ENCODE results near the gene AKAP6.

The AKAP6 gene

DNA sequence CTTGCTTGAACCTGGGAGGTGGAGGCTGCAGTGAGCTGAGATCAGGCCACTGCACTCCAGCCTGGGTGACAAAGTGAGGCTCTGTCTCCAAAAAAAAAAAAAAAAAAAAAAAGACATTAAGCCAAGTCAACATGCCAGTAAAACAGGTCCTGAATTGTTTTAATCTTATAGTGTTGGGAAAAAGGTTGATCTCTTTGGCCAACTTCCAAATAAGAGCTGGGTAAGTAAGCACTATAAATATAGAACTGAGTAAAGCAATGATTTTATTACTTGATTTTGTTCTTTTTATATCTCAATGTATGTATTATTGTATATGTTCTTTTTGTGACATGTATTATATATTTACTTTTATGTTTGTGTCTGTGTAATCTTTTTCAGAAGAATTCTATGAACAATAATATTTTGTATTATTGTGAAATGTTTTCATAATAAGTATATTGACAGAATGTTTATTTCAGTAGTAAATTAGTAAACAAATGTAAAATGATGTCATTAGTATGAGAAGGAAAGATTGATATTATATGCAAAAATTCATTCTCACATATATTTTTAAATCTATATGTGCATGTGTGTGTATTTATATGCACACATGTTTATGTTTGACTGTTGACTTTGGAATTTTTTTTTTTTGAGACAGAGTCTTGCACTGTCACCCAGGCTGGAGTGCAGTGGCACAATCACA lies 9.6 kb upstream of the AKAP6 start:
- TF ChIP-seq, protein P1, sequence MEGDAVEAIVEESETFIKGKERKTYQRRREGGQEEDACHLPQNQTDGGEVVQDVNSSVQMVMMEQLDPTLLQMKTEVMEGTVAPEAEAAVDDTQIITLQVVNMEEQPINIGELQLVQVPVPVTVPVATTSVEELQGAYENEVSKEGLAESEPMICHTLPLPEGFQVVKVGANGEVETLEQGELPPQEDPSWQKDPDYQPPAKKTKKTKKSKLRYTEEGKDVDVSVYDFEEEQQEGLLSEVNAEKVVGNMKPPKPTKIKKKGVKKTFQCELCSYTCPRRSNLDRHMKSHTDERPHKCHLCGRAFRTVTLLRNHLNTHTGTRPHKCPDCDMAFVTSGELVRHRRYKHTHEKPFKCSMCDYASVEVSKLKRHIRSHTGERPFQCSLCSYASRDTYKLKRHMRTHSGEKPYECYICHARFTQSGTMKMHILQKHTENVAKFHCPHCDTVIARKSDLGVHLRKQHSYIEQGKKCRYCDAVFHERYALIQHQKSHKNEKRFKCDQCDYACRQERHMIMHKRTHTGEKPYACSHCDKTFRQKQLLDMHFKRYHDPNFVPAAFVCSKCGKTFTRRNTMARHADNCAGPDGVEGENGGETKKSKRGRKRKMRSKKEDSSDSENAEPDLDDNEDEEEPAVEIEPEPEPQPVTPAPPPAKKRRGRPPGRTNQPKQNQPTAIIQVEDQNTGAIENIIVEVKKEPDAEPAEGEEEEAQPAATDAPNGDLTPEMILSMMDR (IDR thresholded peaks at IDR 0.05), result no peak

DNA sequence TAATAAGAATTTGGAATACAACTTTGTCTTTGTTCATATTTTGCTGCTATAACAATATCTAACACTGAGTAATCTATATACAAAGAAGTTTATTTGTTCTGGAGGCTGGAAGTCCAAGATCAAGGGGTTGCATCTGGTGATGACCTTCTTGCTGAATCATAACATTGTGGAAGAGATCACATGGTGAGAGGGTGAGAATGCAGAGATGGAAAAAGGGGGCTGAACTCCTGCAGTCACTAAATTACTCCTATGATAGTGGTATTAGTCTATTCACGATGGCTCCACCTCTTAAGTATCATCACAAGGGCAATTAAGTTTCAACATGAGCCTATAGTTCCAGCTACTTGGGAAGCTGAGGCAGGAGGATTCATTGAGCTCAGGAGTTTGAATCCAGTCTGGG lies 4.5 kb upstream of the AKAP6 start:
- TF ChIP-seq, protein P1 (IDR thresholded peaks at IDR 0.05), result no peak

DNA sequence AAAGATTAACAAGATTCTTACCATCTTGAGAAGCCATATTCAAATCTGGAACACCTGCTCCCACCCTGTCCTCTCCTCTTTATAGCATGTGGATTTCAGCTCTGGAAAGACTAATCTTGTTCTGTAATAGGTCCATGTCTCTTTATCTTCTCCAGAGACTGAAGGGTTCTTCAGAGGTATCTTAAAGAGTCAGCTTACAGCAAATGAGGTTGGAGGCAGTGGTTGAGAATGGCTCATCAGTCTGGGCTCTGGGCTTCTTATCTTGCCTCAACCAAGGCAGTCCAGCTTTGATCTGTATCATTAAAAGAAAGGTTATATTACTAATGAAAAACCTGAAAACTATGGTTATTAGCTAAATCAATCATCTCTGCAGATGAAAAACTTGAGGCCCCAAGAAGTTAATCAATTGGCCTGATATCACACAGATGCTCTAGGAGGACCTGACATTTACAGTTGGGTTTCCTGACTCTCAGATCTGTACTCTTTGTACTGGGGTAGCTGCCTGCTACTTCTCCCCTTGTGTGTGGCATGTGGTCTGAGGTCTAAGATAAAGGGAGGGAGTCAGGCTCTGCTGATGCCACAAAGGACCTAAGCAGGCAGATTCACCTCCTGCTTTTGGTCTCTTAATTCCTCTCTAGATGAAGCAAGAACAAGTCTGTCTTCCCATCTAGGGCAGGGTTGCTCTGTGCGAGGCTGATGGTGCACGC lies 1.7 kb upstream of the AKAP6 start:
- TF ChIP-seq, protein P1 (IDR thresholded peaks at IDR 0.05), result no peak

DNA sequence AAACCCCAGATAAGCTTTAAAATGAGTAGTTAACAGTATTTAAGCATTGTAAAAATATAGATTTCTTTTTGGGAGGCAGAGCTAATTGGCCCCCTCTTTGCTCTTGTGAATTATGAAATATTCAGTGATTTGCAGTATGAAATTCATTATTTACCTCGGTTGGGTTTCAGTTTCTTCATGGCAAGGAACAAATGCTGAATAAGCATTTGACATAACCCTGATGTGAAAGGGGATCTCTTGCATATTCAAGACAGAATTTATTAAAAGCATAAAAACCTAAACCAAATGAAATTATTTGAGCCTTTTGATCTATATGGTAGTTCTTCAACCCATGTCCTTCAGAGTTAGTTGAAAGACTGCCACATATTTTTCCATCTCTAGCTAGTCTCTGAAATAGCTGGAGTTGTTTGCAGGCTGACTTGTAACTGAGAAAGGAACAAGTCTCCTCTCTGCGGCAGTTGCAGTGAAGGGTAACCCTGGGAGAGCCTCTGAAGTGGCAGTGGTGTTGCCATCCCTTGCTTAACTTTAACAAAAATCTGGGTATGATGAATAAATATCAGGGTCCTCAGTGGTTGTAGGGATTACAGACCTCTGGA lies 690 bp downstream of the AKAP6 start:
- TF ChIP-seq, protein P1 (IDR thresholded peaks at IDR 0.05), result no peak

DNA sequence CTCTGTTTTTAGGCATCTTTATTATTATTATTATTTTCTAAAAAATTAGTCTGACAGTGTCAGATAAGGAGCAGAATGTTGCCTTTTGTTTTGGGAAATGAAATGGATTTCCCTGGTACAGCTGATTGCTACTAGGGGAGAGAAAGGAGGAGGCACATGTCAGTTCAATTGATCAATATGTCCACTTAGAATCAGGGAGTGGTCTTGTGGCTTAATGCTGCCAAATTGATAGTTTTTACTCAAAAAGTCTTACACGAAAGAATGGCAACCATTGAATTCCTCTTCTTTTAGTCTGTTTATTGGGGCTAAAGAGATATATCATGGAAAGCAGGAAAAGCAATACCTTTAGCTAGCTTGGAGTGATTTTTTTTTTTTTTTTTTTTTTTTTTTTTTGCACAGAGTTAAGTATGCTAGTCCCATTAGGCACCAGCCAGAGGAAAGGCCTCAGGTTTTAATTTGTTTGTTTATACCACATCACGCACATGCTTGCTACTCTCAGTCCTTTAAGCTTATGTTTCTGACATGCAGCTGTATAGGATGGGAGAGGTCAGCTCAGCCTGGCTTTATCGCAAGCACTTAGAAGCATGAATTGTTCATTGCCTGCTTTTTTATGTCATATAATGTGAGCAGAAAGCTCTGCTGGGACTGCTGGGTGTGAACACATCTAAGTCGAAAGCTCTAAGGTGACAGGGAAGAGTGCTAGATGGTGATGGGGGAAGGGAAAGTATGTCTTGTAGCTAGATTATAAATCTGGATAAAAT lies 1.4 kb downstream of the AKAP6 start:
- TF ChIP-seq, protein P1 (IDR thresholded peaks at IDR 0.05), result no peak

DNA sequence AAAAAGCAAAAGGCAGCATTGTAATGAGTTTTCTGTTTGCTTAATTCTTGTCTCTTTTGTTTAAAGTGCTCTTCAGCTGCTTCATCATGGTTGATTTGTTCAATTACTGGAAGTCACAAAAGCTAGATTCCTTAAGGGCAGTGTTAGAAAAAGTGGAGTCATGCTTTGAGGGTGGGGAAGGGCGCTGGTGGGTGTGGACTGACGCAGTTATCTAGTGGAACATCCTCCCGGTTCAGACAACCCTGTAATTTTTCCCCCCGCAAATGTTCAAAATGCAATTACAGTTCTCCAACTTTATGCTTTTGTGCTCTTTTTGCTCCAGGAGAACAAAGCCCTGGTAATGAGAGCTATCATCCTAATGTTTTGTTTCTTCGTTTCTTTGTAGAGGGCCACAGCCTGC lies 2.1 kb downstream of the AKAP6 start:
- TF ChIP-seq, protein P1 (IDR thresholded peaks at IDR 0.05), result no peak
